HG02798 (cell line): ENCODE measurements around the gene SPEF1.

Experiments
- ATAC-seq: cut with Tn5 transposase; IDR thresholded peaks from one replicate; pipeline ENCODE4 v1.9.1; 2021; ENCODE audit warnings: mild to moderate bottlenecking; ENCODE audit not compliant: unreplicated experiment, poor library complexity

The SPEF1 gene

GRCh38 chr20:3811467-3812258 lies 30.4 kb upstream of the SPEF1 start:
- no peak for ATAC-seq

- no peak for ATAC-seq
These were observed 27.3 kb upstream of the SPEF1 start for GRCh38 chr20:3808544-3808943.

DNA sequence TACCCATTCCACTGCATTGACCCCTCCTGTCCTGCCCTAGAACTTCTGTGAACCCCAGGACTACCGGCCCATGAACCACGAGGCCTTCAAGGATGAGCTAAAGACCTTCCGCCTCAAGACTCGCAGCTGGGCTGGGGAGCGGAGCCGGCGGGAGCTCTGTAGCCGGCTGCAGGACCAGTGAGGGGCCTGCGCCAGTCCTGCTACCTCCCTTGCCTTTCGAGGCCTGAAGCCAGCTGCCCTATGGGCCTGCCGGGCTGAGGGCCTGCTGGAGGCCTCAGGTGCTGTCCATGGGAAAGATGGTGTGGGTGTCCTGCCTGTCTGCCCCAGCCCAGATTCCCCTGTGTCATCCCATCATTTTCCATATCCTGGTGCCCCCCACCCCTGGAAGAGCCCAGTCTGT lies 23.5 kb upstream of the SPEF1 start:
- no peak for ATAC-seq

- ATAC-seq, result no peak
These were observed 23.1 kb upstream of the SPEF1 start for GRCh38 chr20:3804254-3804751.

DNA sequence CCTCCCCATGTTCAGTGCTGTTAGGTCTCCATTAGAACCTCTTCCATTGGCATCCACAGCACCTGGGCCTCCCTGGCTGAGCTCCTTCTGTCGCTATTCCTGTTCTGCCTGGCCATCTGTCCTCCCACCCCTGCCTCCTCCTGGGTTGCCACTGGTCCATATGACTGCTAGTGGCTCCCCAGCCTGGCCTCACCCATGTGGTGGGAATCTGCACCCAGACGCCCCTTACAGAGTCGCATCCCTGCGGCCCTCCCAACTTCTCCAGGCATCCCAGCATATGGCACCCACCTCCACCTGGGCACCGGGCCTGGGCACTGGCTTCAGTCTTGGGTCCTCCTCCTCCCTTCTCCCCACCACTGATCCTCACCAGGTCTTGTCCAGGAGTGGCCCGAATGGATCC lies 22.6 kb upstream of the SPEF1 start:
- no peak for ATAC-seq

GRCh38 chr20:3803289-3803688 lies 22.0 kb upstream of the SPEF1 start:
- no peak for ATAC-seq

DNA sequence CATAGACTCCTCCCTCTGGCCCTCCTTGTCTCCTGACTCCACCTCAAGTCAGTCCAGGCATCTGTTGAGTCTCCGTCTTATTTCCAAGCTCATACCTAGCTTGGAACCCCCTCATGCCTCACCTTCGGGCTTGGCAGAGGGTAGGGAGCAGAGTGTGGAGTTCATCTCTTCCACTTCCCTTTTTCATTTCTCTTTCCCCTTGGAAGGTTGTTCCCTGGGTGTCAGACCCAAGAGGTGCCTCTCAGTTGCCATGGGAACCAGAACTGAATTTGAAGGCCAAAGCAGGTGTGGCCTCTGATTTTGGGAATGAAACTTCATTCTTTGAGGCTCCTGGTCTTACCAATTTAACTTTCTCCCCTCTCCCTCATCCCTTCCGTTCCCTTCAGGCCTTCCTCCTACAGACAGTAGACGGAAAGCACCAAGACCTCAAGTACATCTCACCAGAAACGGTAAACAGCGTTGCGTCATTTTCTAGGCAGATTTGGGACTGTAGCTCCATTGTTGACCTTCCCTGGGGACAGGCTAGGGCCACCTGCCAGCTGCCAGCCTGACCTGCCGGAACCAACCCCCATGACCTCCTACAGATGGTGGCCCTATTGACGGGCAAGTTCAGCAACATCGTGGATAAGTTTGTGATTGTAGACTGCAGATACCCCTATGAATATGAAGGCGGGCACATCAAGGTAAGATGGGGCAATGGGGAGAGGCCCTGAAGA lies 21.4 kb upstream of the SPEF1 start:
- no peak for ATAC-seq

DNA sequence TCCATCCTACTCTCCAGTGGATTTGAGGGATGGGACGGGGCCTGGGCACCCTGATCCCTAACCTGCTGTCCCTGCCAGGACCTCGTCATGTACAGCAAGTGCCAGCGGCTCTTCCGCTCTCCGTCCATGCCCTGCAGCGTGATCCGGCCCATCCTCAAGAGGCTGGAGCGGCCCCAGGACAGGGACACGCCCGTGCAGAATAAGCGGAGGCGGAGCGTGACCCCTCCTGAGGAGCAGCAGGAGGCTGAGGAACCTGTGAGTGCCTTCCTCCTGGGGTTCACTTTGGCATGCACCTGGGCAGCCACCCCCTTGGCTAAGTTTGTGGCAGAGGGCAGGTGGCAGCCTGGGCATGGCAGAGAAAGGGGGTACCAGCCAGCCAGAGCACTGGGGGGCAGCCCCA lies 20.6 kb upstream of the SPEF1 start:
- ATAC-seq, result no peak

DNA sequence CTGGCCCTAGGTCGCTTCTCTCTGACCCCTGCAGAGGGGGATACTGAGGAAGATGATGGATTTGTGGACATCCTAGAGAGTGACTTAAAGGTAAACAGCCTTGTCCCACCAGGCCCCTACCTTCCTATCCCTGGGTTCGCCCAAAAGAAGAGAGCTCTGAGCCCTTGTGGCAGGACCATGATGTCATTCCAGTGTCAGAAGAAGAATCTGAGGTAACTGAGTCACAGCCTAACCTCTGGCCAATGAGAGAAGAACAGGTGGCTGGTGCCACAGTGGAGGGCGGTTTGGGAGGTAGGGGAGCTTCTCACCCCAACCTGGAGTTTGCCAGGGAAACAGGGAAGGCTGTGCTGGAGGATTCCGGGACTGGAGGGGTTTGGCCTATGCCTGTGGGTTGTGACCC lies 20.1 kb upstream of the SPEF1 start:
- ATAC-seq, result no peak

- no peak for ATAC-seq
These were observed 19.6 kb upstream of the SPEF1 start for GRCh38 chr20:3800878-3801260.

- ATAC-seq, result no peak
These were observed 19.1 kb upstream of the SPEF1 start for GRCh38 chr20:3800256-3800877.

GRCh38 chr20:3798908-3799248 lies 17.6 kb upstream of the SPEF1 start:
- ATAC-seq, result no peak

- no peak for ATAC-seq
These were observed 17.1 kb upstream of the SPEF1 start for GRCh38 chr20:3798373-3798768.

DNA sequence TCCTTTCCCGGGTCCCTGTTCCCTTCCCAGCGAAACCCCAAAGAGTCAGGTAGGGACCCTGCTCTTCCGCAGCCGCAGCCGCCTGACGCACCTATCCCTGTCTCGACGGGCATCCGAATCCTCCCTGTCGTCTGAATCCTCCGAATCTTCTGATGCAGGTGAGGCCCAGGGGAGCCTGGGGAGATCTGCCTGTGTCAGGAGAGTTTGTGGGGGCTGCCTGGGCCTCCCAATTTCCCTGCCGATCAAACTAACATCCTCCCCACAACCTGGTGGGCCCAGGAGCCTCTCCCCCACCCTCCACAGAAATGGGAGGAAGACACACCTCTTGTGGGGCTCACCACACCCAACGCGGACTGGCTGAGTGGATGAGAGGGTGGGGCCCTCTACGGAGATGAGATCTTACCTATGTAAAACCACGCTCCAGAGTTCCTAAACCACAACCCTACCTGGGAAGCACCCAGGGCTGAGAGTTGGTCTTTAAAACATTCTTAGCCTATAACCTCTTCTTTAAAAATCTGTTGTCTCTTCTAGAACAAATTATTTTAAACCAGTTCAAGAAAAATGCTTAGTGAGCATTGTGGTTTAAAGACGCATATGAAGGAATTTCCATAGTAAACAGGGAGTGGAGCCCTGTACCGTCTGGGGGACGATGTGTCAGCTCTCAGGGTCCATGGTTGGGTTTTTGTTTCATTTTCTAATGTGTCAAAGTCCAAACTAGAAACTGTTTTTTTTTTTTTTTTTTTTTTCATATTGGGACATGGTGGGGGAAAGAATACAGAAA lies 16.5 kb upstream of the SPEF1 start:
- peak; percentile 20 for ATAC-seq

- no peak for ATAC-seq
These were observed 15.9 kb upstream of the SPEF1 start for GRCh38 chr20:3797226-3797545.

DNA sequence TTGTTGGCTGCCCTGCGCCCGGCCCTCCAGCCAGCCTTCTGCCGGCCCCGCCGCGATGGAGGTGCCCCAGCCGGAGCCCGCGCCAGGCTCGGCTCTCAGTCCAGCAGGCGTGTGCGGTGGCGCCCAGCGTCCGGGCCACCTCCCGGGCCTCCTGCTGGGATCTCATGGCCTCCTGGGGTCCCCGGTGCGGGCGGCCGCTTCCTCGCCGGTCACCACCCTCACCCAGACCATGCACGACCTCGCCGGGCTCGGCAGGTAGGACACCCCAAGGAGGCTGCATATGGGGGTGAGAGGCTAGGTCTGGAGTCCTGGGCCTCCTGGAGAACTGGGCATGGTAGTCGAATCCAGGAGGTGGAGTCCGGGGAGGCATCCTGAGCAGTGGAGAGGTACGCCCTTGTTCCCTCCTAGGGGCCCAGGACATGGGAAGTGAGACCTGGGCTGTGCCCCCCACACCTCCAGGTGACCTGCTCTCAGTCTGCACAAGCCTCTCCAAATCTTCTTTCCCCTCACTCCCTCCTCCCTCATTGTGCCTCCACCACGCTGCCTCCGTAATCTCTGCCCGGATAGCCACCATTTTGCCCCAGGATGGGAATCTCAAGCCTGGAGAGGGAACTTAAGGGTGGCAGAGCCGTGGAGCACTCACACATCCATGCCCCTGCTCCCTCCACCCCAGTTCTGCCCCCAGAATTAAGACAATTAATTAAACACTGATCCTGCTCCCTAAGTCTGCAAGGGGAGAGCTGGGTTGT lies 15.4 kb upstream of the SPEF1 start:
- ATAC-seq, result peak; percentile 8

DNA sequence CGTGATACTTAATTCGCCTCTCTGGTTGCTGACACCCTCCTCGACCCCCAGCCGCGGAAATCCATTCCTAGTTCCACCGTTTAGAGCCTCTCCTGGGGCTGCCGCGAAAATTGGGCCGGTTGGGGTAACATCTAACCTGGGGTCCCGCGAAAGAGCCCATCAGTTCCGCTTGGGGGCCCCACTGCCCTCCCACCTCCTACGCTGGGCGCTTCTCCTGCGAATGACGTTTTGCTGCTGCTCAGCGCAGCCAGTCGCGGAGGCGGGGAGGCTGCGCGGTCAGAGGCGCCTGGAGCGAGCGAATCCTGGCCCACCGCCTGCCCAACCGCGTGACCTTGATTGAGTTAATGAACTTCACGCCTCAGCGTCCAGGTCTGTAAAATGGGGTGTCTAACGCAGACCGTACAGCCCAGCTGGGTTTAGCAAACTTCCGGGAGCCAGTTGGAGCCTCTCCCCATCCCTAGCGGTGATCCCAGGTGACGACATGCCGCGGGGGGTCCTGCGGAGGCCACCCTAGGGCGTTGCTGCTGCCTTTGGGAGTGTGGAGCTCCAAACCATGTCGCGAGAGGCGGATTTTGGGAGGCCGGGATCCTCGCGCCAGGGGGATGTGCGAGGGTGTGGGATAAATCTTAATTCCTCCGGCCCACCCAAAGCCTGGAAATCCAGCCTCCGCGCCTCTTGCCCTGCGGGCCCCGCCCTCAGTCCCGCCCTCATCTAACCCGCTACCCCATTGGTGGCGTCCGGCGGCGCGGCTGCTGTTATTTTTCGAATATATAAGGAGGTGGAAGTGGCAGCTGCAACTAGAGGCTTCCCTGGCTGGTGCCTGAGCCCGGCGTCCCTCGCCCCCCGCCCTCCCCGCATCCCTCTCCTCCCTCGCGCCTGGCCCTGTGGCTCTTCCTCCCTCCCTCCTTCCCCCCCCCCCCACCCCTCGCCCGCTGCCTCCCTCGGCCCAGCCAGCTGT lies 14.5 kb upstream of the SPEF1 start, which contains the start of gene CDC25B:
Gene CDC25B (plus strand): TSS at position 800 of the 958 bp plus-strand sequence. CDS start 222 bp downstream, outside the sequence.
- ATAC-seq, result peak; percentile 69

DNA sequence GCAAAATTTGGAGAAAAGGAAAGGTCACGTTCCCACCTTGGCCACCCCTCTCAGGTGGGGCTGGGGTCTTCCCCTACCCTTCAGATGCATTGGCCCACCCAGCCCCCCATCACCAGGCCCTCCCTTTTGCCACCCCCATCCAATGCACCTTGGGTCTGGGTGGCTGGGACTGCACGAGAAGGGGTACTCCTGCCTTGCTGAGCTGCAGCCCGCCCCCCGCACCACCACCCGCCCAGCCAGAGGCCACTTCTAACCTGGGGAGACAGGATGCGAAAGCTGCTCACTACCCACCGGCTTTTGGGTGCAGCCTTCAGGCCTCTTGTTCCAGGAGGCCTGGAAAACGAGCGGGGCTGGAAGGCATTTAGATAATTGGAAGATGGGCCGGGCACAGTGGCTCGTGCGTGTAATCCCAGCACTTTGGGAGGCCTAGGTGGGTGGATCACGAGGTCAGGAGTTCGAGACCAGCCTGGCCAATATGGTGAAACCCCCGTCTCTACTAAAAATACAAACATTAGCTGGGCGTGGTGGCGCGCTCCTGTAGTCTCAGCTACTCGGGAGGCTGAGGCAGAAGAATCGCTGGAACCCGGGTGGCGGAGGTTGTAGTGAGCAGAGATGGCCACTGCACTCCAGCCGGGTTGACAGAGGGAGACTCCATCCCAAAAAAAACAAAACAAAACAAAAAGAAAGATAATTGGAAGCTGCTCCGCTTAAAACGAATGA lies 13.6 kb upstream of the SPEF1 start:
- no peak for ATAC-seq
